Measurements from ENCODE around the gene SERINC2. TPM values are rescaled to one million over a fixed set of nuclear protein-coding genes. Genes with fewer than 3 reads are reported as not detected.

The SERINC2 gene
- total RNA-seq, 2 experiments from 2014 or later = 0.16 TPM; not detected in 1

DNA sequence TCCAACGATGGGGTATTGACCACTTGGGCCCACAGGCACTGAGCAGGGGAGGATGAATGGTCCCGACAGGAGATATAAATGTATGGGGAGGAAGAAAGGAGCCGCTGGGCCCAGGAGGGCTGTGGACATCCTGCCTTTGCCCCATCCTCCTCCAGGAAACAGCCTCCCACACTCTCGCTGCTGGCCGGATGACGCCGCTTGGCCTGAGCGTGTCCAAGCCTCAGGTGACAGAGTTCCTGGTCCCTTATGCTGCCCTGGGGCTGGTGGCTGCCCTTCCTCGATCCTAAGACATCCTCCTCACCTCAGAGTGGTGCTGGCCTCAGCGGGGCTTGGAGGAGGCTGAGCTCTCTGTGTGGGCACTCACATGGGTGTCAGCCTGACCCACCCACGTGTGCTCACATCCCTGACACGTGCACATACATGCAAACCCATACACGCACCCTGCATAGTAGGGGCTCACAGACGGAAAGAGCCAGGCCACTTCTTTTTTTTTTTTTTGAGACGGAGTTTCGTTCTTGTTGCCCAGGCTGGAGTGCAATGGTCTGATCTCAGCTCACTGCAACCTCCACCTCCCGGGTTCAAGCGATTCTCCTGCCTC lies 5.9 kb upstream of the SERINC2 start:
- Mint-ChIP-seq H3K4me1 (ENCODE audit: low read depth) (no peaks in the 10 kb centered on the region), H3K27ac (no peak overlapping the region), H3K36me3 (ENCODE audit: low read depth) (no peaks in the 10 kb centered on the region), H3K27me3 (peaks cover 28% of the 10 kb centered on the region), H3K4me3 (no peak overlapping the region), H3K9me3 (no peaks in the 10 kb centered on the region)
- POLR2A ChIA-PET = no interaction called here
- DNase-seq = no peak
- CTCF ChIA-PET = no interaction called here
- TF ChIP-seq, protein P1, sequence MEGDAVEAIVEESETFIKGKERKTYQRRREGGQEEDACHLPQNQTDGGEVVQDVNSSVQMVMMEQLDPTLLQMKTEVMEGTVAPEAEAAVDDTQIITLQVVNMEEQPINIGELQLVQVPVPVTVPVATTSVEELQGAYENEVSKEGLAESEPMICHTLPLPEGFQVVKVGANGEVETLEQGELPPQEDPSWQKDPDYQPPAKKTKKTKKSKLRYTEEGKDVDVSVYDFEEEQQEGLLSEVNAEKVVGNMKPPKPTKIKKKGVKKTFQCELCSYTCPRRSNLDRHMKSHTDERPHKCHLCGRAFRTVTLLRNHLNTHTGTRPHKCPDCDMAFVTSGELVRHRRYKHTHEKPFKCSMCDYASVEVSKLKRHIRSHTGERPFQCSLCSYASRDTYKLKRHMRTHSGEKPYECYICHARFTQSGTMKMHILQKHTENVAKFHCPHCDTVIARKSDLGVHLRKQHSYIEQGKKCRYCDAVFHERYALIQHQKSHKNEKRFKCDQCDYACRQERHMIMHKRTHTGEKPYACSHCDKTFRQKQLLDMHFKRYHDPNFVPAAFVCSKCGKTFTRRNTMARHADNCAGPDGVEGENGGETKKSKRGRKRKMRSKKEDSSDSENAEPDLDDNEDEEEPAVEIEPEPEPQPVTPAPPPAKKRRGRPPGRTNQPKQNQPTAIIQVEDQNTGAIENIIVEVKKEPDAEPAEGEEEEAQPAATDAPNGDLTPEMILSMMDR (IDR thresholded peaks at IDR 0.05) = no peak
- intact Hi-C loops (cut with micrococcal nuclease) = no loop called here
- ATAC-seq = no peak

DNA sequence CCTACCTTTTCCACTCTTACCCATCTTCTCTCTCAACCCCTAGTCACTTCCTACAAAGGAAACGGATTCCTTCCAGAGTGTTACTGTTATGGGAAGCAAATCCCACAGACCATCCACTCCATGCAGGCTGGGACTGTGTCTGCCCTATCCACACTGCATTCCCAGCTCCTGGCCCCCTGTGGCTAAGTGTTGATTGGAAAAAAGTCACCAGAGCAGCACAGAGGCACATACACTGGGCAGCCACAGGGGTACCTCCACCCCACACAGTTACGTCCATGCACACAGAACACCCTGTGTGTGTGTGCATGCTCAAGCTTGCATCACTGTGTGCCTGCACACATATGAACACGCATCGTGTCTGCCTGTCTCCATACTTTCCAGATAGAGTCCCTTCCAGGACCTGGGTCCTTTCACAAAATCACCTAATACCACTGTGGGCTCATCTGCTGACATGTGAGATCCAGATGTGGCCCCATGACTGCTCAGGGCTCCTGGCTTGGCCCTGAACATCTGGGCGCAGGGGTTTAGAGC lies 4.2 kb upstream of the SERINC2 start:
- H3K27me3 Mint-ChIP-seq = peaks cover 35% of the 10 kb centered on the region
- H3K27ac Mint-ChIP-seq = no peak overlapping the region
- intact Hi-C loops (cut with micrococcal nuclease) = no loop called here
- H3K4me1 Mint-ChIP-seq (ENCODE audit: low read depth) = peaks cover 3% of the 10 kb centered on the region
- POLR2A ChIA-PET = no interaction called here
- H3K4me3 Mint-ChIP-seq = no peak overlapping the region
- H3K36me3 Mint-ChIP-seq (ENCODE audit: low read depth) = no peaks in the 10 kb centered on the region
- no peaks in the 10 kb centered on the region for H3K9me3 Mint-ChIP-seq
- CTCF ChIA-PET = interaction anchor here (0.8 to 1.3 kb wide), 2 partner anchors 14 kb away, joined by 3 to 4 read pairs; no protein-coding TSS in a partner anchor
- TF ChIP-seq, protein P1 (IDR thresholded peaks at IDR 0.05) = no peak
- no peak for ATAC-seq
- DNase-seq = no peak

DNA sequence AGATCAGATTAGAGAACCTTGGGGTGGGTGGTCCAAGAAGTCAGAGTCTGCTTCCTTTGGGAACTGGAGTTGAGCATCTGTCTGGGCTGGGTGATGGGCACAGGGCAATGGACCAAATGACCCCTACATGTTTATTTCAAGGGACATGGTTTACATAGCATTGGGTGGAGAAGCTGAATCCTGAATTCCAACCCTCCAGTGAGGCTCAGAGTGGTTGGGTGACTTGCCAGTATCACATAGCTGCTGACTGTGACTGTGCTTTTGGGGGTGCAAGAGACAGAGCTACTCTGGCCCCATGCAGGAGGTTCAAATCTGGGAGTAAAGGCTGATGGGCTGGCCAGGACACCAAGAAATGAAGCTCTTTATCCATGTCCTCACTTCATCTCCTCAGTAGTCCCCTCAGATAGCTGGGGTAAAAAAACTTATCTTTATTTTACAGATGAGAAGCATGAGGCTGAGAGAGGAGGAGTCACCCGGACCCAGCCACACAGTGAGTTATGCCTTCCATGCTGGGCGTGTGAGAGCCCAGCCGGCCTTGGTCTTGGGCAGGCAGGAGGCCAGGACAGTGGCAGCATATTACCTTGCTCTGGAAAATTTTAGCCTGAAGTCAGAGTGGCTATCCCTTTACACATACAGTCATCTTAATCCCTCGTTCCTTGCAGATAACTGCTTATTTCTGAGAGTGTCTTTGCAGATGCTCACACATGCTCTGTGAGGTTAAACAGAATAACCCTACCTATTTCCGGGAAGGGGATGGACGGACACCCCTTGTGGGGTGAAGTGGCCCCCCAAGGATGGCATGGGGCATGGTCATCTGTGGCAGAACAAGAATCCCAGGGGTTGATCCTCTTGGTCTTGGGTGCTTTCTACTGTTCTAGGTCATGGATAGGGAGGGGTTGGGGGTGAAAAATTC lies 2.8 kb upstream of the SERINC2 start:
- ATAC-seq (no peak), DNase-seq (no peak)
- intact Hi-C loops (cut with micrococcal nuclease) = no loop called here
- H3K27me3 Mint-ChIP-seq = peaks cover 42% of the 10 kb centered on the region
- ChIA-PET CTCF (interaction anchor here (0.7 to 2.6 kb wide), 3 partner anchors 10 to 16 kb away, joined by 3 to 13 read pairs (median 3); no protein-coding TSS in a partner anchor), POLR2A (no interaction called here)
- H3K4me1 Mint-ChIP-seq (ENCODE audit: low read depth) = peaks cover 3% of the 10 kb centered on the region
- H3K9me3 Mint-ChIP-seq = no peaks in the 10 kb centered on the region
- TF ChIP-seq, protein P1 (IDR thresholded peaks at IDR 0.05) = no peak
- no peak overlapping the region for H3K4me3 Mint-ChIP-seq
- H3K36me3 Mint-ChIP-seq (ENCODE audit: low read depth) = no peaks in the 10 kb centered on the region
- no peak overlapping the region for H3K27ac Mint-ChIP-seq

DNA sequence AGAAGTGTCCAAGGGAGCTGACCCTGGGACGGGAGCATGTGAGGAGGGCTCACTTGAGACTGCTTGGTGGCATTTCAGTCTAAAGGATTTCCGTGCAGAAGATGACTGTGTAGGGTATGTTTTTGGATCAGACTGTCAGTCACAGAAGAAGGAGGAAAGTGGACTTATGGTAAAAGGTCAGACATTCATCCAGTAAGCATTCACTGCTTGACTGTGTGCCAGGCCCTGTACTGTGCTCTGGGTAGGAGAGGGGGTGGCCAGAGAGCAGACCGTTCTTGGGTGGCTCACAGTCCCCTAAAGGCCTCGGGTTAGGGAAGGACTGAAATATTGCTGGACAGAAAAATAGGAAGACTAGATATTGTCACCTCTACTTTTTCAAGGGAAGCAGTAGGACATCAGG lies 2.1 kb upstream of the SERINC2 start:
- Mint-ChIP-seq H3K36me3 (ENCODE audit: low read depth) (no peaks in the 10 kb centered on the region), H3K4me3 (no peak overlapping the region), H3K27ac (no peak overlapping the region), H3K4me1 (ENCODE audit: low read depth) (peaks cover 3% of the 10 kb centered on the region), H3K9me3 (no peaks in the 10 kb centered on the region), H3K27me3 (peaks cover 48% of the 10 kb centered on the region)
- no peak for DNase-seq
- POLR2A ChIA-PET = no interaction called here
- intact Hi-C loops (cut with micrococcal nuclease) = no loop called here
- CTCF ChIA-PET = interaction anchor here (0.6 to 2.6 kb wide), 2 partner anchors 17 to 183 kb away, joined by 3 to 13 read pairs; no protein-coding TSS in a partner anchor
- no peak for ATAC-seq
- TF ChIP-seq, protein P1 (IDR thresholded peaks at IDR 0.05) = no peak

Measured in activated CD8-positive, alpha-beta T cell treated with anti-CD3 and anti-CD28 coated beads for 36 hours (primary cell).